ENCODE data around the gene PRKN.
"Not testable (repeated sequence)": the region's sequence is repeated elsewhere in the genome, so short reads cannot be mapped to it uniquely, and the experiment has no call there.

Gene PRKN

DNA sequence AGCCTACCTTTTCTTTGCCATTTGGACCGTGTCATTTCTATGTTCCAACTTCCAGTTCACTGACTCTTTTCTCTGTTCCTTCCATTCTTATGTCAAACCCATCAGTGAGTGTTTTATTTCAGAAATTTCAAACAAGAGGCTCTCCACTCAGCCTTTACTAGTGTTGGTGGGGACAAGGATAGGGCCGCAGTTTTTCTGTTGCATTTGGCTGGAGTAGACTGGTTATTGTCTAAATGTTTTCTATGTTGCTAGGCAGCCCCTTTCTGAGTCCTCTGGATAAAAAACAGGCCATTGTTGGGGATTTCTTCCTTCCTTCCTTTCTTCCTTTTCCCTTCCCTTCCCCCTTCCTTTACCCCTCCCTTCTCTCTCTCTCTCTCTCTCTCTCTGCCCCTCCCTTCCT lies 288.6 kb downstream of the PRKN start:
- DNase-seq = no peak
- TF ChIP-seq GATA1 (IDR thresholded peaks at IDR 0.05; ENCODE audit: low read depth, low read length) (no peak), POLR2A (IDR thresholded peaks at IDR 0.05; ENCODE audit: low read length) (no peak)

DNA sequence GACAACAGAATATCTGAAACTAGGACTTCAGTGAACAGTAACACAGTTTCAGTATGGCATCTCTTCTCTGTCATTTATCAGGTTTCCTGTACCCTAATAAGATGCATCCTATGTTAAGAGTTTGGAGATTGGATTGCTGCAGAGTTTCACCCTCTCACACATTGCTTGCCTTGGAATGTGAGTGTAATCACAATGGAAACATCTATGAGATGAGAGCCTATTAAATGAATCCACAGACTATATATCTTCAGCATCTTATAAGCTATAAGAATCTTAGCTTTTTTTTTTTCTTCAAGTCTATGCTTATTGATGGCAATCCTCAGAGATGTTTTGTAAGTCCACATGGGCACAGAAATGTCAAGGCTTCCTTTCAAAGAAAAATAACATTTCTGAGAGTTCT lies 292.5 kb downstream of the PRKN start:
- no peak for DNase-seq

GRCh38 chr6:162421004-162421403 lies 306.6 kb downstream of the PRKN start:
- TF ChIP-seq POLR2A (IDR thresholded peaks at IDR 0.05; ENCODE audit: low read length) (no peak), GATA1 (IDR thresholded peaks at IDR 0.05; ENCODE audit: low read depth, low read length) (no peak)
- no peak for DNase-seq

More for the DNA sequence above, 292.5 kb downstream of the PRKN start:
- no peak for TF ChIP-seq POLR2A (IDR thresholded peaks at IDR 0.05; ENCODE audit: low read length)
- TF ChIP-seq GATA1 (IDR thresholded peaks at IDR 0.05; ENCODE audit: low read depth, low read length) = no peak

DNA sequence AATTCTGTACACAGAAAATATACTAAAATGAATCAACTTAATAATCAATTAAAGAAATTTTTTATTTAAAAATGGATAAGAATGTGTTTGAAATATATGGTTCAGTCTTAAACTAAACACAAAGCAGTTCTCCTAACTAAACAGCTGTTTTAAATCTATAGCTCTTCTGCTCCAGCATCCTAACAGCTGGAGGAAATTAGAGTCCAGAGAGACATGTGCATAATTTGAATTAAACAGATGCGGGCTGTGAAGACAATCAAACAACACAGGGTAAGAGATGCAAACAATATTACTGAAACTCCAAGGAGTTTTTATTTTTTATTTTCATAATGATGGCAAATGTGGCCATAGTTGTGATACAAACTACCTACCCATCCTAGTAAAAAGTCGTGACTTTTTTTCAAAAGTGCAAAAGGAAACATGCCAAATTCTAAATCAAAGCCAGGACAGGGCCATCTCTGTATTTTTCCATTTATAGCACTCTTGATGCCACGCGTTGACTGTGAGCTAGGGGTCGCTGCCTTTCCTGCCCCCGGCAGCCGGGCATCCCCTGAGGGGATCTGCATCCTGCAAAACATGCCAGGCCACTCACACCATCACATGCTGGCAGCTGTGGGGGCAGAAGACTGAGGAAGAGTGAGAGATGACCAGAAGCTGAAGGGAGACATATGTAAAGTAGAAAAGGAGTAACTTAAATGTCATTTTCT lies 310.6 kb downstream of the PRKN start:
- DNase-seq = no peak
- TF ChIP-seq POLR2A (IDR thresholded peaks at IDR 0.05; ENCODE audit: low read length) = no peak
- no peak for TF ChIP-seq GATA1 (IDR thresholded peaks at IDR 0.05; ENCODE audit: low read depth, low read length)

- TF ChIP-seq GATA1 (IDR thresholded peaks at IDR 0.05; ENCODE audit: low read depth, low read length) (no peak), POLR2A (IDR thresholded peaks at IDR 0.05; ENCODE audit: low read length) (no peak)
Measured at GRCh38 chr6:162416307-162416706, 311.3 kb downstream of the PRKN start.

GRCh38 chr6:162409741-162410691 lies 317.6 kb downstream of the PRKN start:
- TF ChIP-seq POLR2A (IDR thresholded peaks at IDR 0.05; ENCODE audit: low read length) (no peak), GATA1 (IDR thresholded peaks at IDR 0.05; ENCODE audit: low read depth, low read length) (no peak)
- no peak for DNase-seq

More at GRCh38 chr6:162416307-162416706, 311.3 kb downstream of the PRKN start:
- DNase-seq = no peak

DNA sequence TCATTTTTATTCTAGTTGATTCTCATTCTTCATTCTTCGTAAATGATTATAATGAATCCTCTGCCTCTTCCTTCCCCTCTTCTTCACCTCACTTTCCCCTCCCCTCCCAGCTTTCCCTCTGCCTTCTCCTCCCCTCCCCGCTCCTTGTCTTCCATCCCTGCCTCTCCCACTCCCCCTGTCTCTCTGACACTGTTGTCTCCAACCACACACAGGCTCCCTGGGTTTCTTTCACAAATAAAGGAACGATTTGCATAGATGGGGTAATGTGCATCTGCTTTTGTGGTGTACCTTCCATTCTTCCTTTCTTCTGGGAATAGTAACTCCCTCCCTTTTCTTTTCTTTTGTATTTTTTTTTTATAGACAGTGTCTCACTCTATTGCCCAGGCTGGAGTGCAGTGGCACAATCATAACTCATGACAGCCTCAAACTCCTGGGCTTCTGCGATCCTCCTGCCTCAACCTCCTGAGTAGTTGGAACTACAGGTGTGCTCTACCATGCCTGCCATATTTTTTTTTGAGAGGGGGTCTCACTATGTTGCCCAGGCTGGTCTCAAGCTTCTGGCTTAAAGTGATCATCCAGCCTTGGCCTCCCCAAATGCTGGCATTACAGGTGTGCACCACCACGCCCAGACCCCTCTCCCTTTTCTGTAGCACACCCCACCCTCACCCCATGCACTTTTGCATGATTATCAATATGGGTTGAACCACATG lies 318.6 kb downstream of the PRKN start:
- no peak for TF ChIP-seq POLR2A (IDR thresholded peaks at IDR 0.05; ENCODE audit: low read length)
- TF ChIP-seq GATA1 (IDR thresholded peaks at IDR 0.05; ENCODE audit: low read depth, low read length) = no peak
- no peak for DNase-seq

DNA sequence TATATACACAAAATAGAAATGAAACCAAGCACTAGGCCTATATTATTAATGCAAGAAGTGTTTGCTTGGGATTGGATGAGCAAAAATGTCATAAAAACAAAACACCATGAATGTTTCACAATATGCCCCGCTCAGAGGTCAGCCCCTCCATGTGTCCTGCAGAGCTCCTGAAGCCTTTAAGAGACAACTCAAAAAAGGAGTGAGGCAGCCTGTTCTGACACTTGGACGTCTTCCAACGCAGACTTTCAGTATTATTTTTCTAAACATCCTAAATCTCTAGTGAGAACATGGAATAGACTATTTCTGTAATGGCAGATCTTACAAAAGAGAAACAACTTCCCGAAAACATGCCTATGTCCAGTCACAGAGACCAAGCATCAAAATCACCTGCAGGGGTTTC lies 322.6 kb downstream of the PRKN start:
- DNase-seq = no peak
- TF ChIP-seq POLR2A (IDR thresholded peaks at IDR 0.05; ENCODE audit: low read length) = no peak
- TF ChIP-seq GATA1 (IDR thresholded peaks at IDR 0.05; ENCODE audit: low read depth, low read length) = no peak

DNA sequence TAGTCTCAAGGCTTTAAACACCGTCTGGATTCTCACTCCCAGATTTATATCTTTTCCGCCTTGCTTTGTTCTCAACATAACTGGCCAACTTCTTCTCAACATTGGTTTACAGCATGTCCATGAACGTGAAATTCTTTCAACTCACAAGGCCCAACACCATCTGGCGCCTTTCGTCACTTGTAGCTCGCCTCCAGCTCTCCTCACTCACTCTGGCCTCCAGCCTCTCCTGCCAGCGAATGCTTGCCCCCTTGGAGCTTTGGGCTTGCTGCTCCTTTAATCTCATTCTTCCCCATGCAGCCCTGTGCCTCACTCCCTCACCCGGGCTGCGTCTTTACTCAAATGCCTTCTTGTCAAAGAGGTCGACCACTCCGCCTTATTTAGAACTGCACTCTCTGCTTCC lies 324.5 kb downstream of the PRKN start:
- no peak for TF ChIP-seq GATA1 (IDR thresholded peaks at IDR 0.05; ENCODE audit: low read depth, low read length)
- TF ChIP-seq POLR2A (IDR thresholded peaks at IDR 0.05; ENCODE audit: low read length) = no peak

DNA sequence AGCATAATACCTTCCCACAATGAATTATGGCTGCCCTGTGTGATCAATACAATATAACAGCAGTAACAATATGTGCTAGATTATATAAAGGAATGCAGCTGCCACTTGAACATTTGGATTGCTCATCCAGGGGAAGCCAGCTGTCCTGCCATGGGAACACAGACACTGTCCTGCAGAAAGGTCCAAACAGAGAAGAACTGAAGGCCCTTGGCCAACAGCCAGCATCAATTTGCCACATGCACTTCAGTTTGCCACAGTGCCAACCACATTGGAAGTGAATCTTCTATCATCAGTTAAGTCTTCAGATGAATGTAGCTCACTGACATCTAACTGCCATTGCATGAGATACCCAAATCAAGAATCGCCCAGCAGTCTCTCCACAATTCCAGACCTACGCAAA lies 332.4 kb downstream of the PRKN start:
- TF ChIP-seq GATA1 (IDR thresholded peaks at IDR 0.05; ENCODE audit: low read depth, low read length) = no peak
- TF ChIP-seq POLR2A (IDR thresholded peaks at IDR 0.05; ENCODE audit: low read length) = no peak
- DNase-seq = no peak

More for the DNA sequence above, 324.5 kb downstream of the PRKN start:
- no peak for DNase-seq

DNA sequence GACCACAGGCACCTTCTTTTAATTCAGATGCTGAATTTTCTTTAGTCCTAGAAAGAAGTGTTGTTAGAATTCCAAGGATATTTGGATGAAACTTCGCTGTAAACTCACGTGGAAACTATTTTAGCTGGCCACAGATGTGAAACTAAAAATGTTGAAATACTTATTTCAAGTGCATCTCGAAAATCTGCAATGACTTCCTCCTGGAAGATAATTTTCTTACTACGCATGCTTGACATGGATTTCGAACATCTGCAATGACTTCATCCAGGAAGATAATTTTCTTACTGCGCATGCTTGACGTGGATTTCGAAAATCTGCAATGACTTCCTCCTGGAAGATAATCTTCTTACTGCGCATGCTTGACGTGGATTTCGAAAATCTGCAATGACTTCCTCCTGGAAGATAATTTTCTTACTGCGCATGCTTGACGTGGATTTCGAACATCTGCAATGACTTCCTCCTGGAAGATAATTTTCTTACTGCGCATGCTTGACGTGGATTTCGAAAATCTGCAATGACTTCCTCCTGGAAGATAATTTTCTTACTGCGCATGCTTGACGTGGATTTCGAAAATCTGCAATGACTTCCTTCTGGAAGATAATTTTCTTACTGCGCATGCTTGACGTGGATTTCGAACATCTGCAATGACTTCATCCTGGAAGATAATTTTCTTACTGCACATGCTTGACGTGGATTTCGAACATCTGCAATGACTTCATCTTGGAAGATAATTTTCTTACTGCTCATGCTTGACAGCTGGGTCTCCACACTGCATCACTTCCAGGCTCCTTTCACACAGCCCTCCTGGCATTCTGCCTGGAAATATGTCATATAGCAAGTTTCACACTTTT lies 336.4 kb downstream of the PRKN start:
- DNase-seq = not testable (repeated sequence)

DNA sequence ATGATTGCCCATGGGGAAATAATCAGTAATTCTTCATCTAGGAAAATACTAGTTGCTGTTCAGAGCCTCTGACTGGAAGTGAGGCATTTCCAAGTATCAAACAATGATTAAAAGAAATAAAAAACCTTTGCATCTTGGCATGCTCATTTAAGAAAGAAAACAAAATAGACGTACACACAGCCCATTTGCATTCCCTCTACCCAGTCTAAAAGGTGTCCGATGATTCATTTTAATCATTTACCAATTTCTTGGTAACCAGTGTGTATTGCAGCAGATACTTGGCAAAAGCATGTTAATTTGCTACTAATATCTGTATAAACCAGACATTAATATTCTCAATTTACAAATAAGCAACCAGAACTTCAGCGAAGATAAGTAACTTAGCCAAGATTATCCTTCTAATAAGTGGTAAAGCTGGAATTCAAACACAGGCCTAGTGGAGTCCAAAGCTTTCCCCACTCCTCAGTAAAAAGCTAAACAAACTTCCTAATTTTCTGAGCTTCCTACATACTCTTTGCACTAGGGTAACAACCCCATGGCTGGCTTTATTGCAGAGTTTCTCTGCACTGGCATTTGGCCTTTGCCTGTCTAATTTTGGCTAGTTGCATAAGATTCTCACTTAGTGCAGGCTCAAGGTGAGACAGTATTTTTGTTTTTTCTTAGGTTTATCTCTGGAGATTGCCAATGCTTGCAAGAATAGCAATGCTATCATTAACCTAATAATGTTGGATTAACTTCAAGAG lies 338.1 kb downstream of the PRKN start:
- TF ChIP-seq POLR2A (IDR thresholded peaks at IDR 0.05; ENCODE audit: low read length) = no peak
- no peak for DNase-seq

- DNase-seq = no peak
- TF ChIP-seq POLR2A (IDR thresholded peaks at IDR 0.05; ENCODE audit: low read length) (no peak), GATA1 (IDR thresholded peaks at IDR 0.05; ENCODE audit: low read depth, low read length) (no peak)
Measured at GRCh38 chr6:162388383-162388777, 339.2 kb downstream of the PRKN start.
